ENCODE data around the gene MBOAT2.

- no peak for TF ChIP-seq CTCF (IDR thresholded peaks at IDR 0.05)
- no peak for TF ChIP-seq POLR2A (IDR thresholded peaks at IDR 0.05)
These were observed 1.1 kb upstream of the MBOAT2 start for GRCh38 chr2:9004338-9005204.
